Hepatocyte (in vitro differentiated cells): Measurements from ENCODE around the gene CARMIL3.

Experiments
- EZH2 ChIP-seq: fragments of 200-600 bp; sonication (generic); IDR thresholded peaks from 2 replicates; pipeline ENCODE4 v1.6.1; 2016; ENCODE audit warnings: antibody characterized with exemption, mild to moderate bottlenecking, borderline replicate concordance
- EZH2phosphoT487 ChIP-seq: fragments of 200-600 bp; sonication (generic); IDR thresholded peaks from one replicate; pipeline ENCODE4 v1.6.1; 2018; ENCODE audit warnings: antibody characterized with exemption, mild to moderate bottlenecking, low read depth, moderate library complexity; ENCODE audit not compliant: unreplicated experiment, severe bottlenecking
- TF ChIP-seq, protein P1 (sequence below): fragments of 200-600 bp; sonication (generic); IDR thresholded peaks from 2 replicates; pipeline ENCODE4 v1.5.1; 2016; ENCODE audit warnings: antibody characterized with exemption, mild to moderate bottlenecking; ENCODE audit not compliant: poor library complexity

DNA sequence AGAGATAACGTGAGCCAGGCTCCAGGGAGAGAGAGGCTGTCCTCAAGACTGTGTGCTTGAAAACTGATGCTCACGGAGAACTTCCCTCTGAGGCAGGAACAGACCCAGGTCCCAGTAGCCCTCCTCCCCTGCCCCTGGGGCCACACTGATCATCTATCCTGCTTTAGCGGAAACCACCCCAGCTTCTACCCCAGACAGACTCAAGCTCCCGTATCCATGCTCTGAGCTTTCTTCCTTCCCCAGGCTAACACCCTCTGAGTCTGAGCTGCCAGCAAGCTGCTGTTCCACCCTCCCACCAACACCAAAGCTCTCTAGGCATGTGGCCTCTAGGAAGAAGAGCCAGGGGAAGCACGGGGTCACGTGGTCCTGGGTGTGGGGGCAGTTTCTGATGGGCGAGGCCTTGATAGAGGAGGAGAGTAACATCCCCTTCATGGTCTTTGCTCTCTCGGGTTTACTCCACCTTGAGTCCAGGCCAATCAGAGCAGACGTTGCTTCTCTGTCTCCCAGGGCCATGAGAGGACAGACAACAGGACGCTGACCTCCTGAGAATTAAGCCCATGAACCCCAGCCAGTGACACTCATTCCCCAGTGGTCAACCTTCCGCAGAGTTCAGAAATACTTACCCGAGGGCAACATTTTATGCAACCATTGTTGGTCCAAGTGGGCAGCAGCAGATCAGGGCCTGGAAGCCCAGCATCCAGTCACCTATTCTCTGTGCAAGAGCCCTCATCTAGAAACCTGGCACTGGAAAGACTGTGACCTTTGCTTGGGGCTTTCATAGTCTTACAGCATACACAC lies 43.7 kb downstream of the CARMIL3 start:
- TF ChIP-seq EZH2 (no peak), EZH2phosphoT487 (no peak)
- TF ChIP-seq, protein P1, sequence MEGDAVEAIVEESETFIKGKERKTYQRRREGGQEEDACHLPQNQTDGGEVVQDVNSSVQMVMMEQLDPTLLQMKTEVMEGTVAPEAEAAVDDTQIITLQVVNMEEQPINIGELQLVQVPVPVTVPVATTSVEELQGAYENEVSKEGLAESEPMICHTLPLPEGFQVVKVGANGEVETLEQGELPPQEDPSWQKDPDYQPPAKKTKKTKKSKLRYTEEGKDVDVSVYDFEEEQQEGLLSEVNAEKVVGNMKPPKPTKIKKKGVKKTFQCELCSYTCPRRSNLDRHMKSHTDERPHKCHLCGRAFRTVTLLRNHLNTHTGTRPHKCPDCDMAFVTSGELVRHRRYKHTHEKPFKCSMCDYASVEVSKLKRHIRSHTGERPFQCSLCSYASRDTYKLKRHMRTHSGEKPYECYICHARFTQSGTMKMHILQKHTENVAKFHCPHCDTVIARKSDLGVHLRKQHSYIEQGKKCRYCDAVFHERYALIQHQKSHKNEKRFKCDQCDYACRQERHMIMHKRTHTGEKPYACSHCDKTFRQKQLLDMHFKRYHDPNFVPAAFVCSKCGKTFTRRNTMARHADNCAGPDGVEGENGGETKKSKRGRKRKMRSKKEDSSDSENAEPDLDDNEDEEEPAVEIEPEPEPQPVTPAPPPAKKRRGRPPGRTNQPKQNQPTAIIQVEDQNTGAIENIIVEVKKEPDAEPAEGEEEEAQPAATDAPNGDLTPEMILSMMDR, result no peak
